Vagina (tissue), 2 donors: ENCODE data around the gene CFAP58. TPM values are rescaled to one million over a fixed set of nuclear protein-coding genes. Genes with fewer than 3 reads are reported as not detected.

Source experiments
- DNase-seq, 2 donors: peaks; one replicate each; pipeline ENCODE4 v3.0.0-alpha.2; 2017; ENCODE audit errors: extremely low spot score in 2 of 2
- H3K27ac ChIP-seq: fragments of 200-600 bp; sonication (generic); one replicate; pipeline ENCODE4 v1.5.1; 2019
- H3K27me3 ChIP-seq: fragments of 200-600 bp; sonication (generic); one replicate; pipeline ENCODE4 v1.5.1; 2019
- H3K36me3 ChIP-seq, 2 donors: fragments of 200-600 bp; sonication (generic); one replicate each; pipeline ENCODE4 v1.5.1; 2017 to 2019
- H3K4me1 ChIP-seq: fragments of 200-600 bp; sonication (generic); one replicate; pipeline ENCODE4 v1.5.1; 2019
- H3K4me3 ChIP-seq, 2 donors: fragments of 200-600 bp; sonication (generic); 1 replicate in 1 of 2; 2 replicates in 1 of 2; pipeline ENCODE4 v1.5.1; 2016 to 2019
- H3K9me3 ChIP-seq: fragments of 200-600 bp; sonication (generic); one replicate; pipeline ENCODE4 v1.5.1; 2019
- POLR2A ChIP-seq, 2 donors: fragments of 450-650 bp; IDR thresholded peaks; one replicate each; pipeline ENCODE4 v1.6.1; 2017; ENCODE audit warnings: antibody characterized with exemption in 2 of 2, mild to moderate bottlenecking in 2 of 2, moderate library complexity in 2 of 2
- POLR2AphosphoS5 ChIP-seq, 2 donors: sonication (generic); formaldehyde crosslinking; IDR thresholded peaks; one replicate each; pipeline ENCODE4 v1.9.0; 2017; ENCODE audit warnings: antibody characterized with exemption in 2 of 2, mild to moderate bottlenecking in 2 of 2, low read depth in 1 of 2; ENCODE audit not compliant: insufficient read depth in 1 of 2
- intact Hi-C: fragments of 100-400 bp; cut with DNase I; formaldehyde crosslinking; loops from one replicate; pipeline ENCODE4 v1.15.1; 2023
- total RNA-seq: library from RNA; depleted of rRNA; stranded (reverse); fragments of >200 nt; gene quantifications from one replicate; pipeline ENCODE4 v1.2.3, GENCODE V29; 2016
- TF ChIP-seq, protein P1 (sequence below), 3 experiments: fragments of 450-650 bp in 2 of 3; fragments of 200-600 bp in 1 of 3; sonication (generic) in 1 of 3; IDR thresholded peaks; one replicate each; pipeline ENCODE4 v1.5.1; 2017 to 2019; ENCODE audit warnings: antibody characterized with exemption in 3 of 3, mild to moderate bottlenecking in 2 of 3, moderate library complexity in 2 of 3

CFAP58 gene
- total RNA-seq, 1 donor from 2014 or later, result 0.49 TPM

DNA sequence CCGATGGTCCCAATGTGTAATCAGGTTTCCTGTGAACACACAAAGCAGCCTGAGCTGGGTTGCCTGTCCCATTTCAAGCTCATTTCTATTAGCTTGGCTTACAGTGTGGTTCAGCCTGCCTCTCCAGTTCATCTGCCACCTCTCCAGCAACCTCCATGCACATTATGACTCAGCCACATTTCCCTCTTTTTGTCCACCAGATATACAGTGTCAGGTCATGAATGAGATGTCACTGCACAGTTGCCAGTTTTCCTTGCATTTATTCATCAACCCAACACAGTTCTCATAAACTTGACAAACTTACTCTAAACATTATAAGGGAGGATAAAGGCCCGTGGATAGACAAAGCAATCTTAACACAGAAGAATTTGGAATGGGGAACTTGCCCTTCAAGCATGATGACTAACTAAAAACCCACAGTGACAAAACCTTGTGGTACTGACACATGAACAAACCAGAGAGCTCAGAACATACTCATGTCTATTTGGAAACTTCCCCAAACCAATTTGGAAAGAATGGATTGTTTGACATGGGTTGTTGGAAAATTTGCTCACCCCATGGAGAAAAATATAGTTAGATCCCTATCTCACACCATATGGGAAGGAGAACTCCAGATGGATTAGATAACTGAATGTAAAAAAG lies 2.5 kb upstream of the CFAP58 start:
- Histone ChIP-seq H3K27ac (no peak overlapping the region), H3K9me3 (no peaks in the 10 kb centered on the region), H3K36me3 (no peaks in the 10 kb centered on the region), H3K4me1 (peaks cover 24% of the 10 kb centered on the region), H3K27me3 (no peaks in the 10 kb centered on the region), H3K4me3 (no peak overlapping the region)
- DNase-seq, result no peak
- intact Hi-C loops, result no loop called here
- no peak for TF ChIP-seq POLR2A (IDR thresholded peaks at IDR 0.05)
- TF ChIP-seq, protein P1, sequence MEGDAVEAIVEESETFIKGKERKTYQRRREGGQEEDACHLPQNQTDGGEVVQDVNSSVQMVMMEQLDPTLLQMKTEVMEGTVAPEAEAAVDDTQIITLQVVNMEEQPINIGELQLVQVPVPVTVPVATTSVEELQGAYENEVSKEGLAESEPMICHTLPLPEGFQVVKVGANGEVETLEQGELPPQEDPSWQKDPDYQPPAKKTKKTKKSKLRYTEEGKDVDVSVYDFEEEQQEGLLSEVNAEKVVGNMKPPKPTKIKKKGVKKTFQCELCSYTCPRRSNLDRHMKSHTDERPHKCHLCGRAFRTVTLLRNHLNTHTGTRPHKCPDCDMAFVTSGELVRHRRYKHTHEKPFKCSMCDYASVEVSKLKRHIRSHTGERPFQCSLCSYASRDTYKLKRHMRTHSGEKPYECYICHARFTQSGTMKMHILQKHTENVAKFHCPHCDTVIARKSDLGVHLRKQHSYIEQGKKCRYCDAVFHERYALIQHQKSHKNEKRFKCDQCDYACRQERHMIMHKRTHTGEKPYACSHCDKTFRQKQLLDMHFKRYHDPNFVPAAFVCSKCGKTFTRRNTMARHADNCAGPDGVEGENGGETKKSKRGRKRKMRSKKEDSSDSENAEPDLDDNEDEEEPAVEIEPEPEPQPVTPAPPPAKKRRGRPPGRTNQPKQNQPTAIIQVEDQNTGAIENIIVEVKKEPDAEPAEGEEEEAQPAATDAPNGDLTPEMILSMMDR (IDR thresholded peaks at IDR 0.05), result no peak
- TF ChIP-seq POLR2AphosphoS5 (IDR thresholded peaks at IDR 0.05; ENCODE audit: insufficient read depth in 1 of 2, low read depth in 1 of 2), result no peak

DNA sequence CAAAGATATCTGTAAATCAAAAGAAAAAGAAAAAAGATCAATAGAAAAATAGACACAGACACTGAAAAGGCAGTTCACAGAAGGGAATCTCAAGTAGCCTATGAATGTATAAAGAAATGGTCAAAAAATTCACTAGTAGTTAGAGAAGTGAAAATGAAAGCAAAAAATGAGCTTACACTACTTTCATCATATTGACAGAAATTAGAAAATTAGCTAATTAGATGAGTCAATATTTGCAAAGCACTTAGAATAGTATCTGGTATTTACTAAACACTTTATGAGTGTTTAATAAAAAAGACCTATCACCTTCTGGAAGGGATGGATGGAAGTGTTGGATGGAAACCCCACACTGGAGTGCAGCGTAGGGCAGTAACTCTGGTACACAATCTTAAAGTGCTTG lies 1.7 kb upstream of the CFAP58 start:
- intact Hi-C loops, result no loop called here
- no peak for TF ChIP-seq POLR2A (IDR thresholded peaks at IDR 0.05)
- H3K4me1 ChIP-seq, result peaks cover 24% of the 10 kb centered on the region
- DNase-seq, result no peak
- no peak overlapping the region for H3K27ac ChIP-seq
- no peaks in the 10 kb centered on the region for H3K9me3 ChIP-seq
- no peak overlapping the region for H3K4me3 ChIP-seq
- no peaks in the 10 kb centered on the region for H3K27me3 ChIP-seq
- no peaks in the 10 kb centered on the region for H3K36me3 ChIP-seq

DNA sequence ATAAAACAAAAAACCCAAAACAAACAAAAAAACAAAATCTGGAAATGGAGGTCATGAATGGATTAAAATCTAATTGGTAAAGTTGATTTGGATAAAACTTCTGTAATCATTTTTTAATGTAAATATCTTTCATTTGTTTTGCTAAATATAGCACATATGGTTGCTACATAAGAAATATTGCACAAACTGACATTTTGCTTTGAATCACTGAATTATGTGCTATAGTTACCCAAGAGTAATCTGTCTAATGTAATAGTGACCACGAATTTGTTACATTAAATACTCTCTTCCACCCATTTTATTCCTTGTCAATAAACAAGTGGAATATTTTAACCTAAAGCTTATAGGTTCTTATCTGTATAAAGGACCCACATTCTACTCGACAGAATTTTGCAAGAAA lies 6.2 kb downstream of the CFAP58 start:
- no peaks in the 10 kb centered on the region for H3K4me1 ChIP-seq
- no peak for DNase-seq
- intact Hi-C loops, result no loop called here
- H3K9me3 ChIP-seq, result no peaks in the 10 kb centered on the region
- H3K27ac ChIP-seq, result no peak overlapping the region
- H3K36me3 ChIP-seq, result no peaks in the 10 kb centered on the region
- H3K27me3 ChIP-seq, result no peaks in the 10 kb centered on the region
- no peak for TF ChIP-seq POLR2AphosphoS5 (IDR thresholded peaks at IDR 0.05; ENCODE audit: insufficient read depth in 1 of 2, low read depth in 1 of 2)
- TF ChIP-seq, protein P1 (IDR thresholded peaks at IDR 0.05), result no peak
- no peak for TF ChIP-seq POLR2A (IDR thresholded peaks at IDR 0.05)
- no peak overlapping the region for H3K4me3 ChIP-seq

DNA sequence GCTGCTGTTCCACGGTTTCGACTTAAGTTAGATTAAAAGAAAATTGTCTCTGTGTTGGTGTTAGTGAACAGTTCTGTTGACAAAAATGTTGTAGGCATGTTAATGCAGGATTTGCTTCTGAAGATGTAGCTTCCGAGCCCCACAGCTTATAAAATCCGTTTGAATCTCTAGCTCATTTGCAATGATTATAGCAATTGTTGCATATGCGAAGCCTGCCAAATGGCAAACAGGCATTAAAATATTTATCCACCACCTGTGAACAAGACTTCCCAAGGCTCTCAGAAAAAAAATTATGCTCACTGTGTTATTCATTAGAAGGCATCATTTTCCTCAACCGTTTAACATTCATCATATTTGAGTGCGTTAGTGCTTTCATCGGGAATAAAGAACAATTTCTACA lies 14.3 kb downstream of the CFAP58 start:
- H3K27me3 ChIP-seq, result no peaks in the 10 kb centered on the region
- no peaks in the 10 kb centered on the region for H3K36me3 ChIP-seq
- H3K4me3 ChIP-seq, result no peak overlapping the region
- no peaks in the 10 kb centered on the region for H3K4me1 ChIP-seq
- intact Hi-C loops, result no loop called here
- DNase-seq, result no peak
- H3K27ac ChIP-seq, result no peak overlapping the region
- TF ChIP-seq, protein P1 (IDR thresholded peaks at IDR 0.05), result no peak
- TF ChIP-seq POLR2AphosphoS5 (IDR thresholded peaks at IDR 0.05; ENCODE audit: insufficient read depth in 1 of 2, low read depth in 1 of 2) (no peak), POLR2A (IDR thresholded peaks at IDR 0.05) (no peak)
- H3K9me3 ChIP-seq, result no peaks in the 10 kb centered on the region

DNA sequence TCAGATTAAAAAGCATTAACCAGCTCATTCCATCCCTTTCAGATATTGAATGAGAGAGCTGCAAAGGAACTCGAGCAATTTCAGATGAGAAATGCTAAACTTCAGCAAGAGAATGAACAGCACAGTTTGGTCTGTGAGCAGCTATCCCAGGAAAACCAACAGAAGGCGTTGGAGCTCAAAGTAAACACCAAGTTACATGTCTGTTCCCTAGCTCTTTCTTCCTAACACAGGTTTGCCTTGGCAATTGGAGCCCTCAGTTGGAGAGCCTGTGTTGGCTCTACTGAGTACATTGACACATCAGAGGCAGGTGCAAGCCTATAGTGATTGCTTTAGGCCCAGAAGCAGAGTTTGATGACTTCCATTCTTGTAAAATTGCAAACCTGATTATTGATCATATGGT lies 14.7 kb downstream of the CFAP58 start:
- Histone ChIP-seq H3K9me3 (no peaks in the 10 kb centered on the region), H3K4me1 (no peaks in the 10 kb centered on the region), H3K4me3 (no peak overlapping the region), H3K27me3 (no peaks in the 10 kb centered on the region), H3K27ac (no peak overlapping the region), H3K36me3 (no peaks in the 10 kb centered on the region)
- TF ChIP-seq POLR2A (IDR thresholded peaks at IDR 0.05), result no peak
- no peak for TF ChIP-seq POLR2AphosphoS5 (IDR thresholded peaks at IDR 0.05; ENCODE audit: insufficient read depth in 1 of 2, low read depth in 1 of 2)
- TF ChIP-seq, protein P1 (IDR thresholded peaks at IDR 0.05), result no peak
- no peak for DNase-seq
- intact Hi-C loops, result no loop called here
